GM12891 (cell line): Measurements from ENCODE around the gene HDDC3.

Source experiments
- POLR2A ChIP-seq: IDR thresholded peaks from 2 replicates; pipeline ENCODE4 v1.6.1; 2011; ENCODE audit warnings: low read depth, low read length, control low read depth
- POLR2AphosphoS5 ChIP-seq: IDR thresholded peaks from 2 replicates; pipeline ENCODE4 v1.6.1; 2011; ENCODE audit warnings: low read depth, low read length, control low read depth

- TF ChIP-seq POLR2AphosphoS5 (no peak), POLR2A (no peak)
These were observed 16.2 kb upstream of the HDDC3 start for GRCh38 chr15:90948506-90948905.
